Activated CD8-positive, alpha-beta memory T cell treated with anti-CD3 and anti-CD28 coated beads, Interleukin-2, amount 50 U/mL, for 24 hours (primary cell): Measurements from ENCODE around the gene PRLH.

Experiments used
- DNase-seq: peaks from one replicate; pipeline ENCODE4 v3.0.0-alpha.2; 2020; ENCODE audit errors: extremely low read depth

The PRLH gene

GRCh38 chr2:237539681-237540080 lies 26.7 kb upstream of the PRLH start:
- no peak for DNase-seq

GRCh38 chr2:237540223-237540775 lies 26.1 kb upstream of the PRLH start:
- no peak for DNase-seq

GRCh38 chr2:237540823-237541222 lies 25.6 kb upstream of the PRLH start:
- no peak for DNase-seq

- DNase-seq = no peak
These were observed 25.1 kb upstream of the PRLH start for GRCh38 chr2:237541243-237541642.

DNA sequence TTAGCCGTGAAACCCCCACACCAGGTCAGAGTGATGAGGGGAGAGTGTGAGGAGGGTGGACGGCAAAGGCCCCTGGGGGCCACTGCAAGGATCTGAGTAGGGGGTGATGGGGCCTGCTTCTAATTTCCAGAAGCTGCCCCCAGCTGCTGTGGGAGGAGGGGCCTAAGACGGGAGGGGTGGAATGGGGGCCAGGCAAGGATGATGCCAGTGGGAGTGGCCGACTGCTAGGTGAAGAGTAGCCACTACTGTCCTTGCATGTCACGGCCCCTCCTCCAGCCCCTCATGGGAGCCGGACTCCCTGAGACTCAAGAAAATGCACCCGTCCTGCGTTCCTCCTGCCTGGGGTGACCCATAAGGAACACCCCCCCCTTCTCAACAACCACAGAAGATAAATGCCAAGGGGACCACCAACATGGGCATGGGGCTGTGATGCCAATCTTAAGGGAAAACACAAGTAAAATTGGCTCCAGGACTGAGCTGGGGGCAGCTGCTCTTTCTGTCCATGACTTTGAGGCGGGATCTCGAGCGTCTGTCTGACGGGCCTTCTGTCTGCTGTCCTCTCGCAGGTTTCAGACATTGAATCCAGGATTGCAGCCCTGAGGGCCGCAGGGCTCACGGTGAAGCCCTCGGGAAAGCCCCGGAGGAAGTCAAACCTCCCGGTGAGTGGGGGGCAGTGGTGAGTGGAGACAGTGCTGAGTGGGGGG lies 24.2 kb upstream of the PRLH start:
- no peak for DNase-seq

- no peak for DNase-seq
These were observed 20.1 kb upstream of the PRLH start for GRCh38 chr2:237546040-237546875.

- no peak for DNase-seq
These were observed 19.4 kb upstream of the PRLH start for GRCh38 chr2:237546876-237547395.

- no peak for DNase-seq
These were observed 18.4 kb upstream of the PRLH start for GRCh38 chr2:237547841-237548416.

DNA sequence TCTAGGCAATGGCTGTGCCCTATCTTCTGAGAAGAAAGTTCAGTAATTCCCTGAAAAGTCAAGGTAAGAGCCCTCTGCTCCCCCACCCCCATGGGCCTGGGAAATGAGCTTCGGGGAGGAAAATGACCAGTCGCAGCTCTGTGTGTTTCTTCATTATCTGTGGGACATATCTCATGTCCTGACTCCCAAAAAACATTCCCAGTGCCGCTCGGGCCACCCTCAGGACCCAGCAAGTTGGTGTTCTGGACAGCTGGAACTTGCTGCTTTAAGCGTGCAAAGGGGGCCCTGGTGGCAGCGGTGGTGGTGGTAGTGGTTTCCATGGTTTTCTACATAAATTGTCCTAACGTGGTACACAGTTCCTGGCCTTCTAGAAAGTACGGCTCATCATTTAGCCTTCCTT lies 17.2 kb upstream of the PRLH start:
- DNase-seq = no peak

DNA sequence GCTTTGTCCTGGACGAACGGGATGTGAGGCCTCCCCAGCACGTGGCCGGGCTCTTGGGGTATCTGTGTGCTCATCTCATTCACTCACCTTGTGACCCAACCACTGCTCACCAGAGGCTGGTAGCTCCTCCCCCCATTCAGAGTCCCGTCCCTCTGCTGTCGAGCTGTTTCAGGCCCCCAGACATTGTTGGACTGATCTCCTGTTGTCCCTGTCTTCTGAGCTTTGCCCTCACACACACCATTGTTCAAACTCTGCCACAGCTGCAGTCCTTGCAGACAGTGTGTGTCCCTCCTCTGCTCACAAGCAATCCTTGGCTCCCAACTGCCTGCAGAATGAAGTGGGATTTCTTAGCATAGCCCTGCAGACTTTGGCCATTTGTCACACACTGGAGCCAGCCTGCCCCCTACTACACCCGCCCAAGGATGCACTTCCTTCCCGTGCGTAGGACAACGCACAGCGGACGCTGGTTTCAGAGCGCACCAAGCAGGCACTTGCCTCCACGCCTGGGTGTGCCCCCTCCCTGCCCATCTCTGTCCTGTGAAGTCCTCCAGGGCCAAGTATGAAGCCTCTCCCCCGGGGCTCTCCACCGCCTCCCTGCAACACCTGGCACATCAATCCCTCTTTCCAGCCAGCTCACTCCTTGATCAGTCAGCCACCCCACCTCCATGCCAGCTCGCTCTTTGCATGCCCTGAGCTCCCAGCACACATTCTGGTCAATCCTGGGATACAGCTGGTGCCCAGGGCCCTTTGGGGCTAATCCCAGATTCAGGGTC lies 16.5 kb upstream of the PRLH start:
- no peak for DNase-seq

DNA sequence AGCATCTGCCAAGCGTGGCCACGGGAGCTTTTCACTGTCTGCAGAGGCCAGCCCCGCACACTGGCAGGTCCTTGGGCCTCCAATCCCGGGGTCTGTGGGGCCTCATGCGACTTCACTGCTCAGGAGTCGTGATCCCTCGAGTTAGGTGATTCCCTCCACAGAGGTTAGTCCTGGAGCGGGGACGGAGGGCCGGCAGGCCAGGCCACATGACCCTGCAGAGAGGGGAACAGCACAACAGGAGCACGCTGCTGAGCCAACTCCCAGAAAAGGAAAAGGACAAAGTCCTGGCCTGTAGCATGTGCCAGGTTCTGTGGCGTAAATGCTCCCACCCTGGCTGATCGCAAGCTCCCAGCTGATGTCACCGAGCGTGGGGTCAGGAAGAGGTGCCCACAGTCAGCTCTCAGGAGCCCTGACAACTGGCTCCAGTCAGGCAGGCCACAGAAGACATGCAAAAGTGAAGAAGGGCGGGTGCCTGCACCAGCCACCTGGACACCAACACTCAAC lies 15.3 kb upstream of the PRLH start:
- DNase-seq = no peak

DNA sequence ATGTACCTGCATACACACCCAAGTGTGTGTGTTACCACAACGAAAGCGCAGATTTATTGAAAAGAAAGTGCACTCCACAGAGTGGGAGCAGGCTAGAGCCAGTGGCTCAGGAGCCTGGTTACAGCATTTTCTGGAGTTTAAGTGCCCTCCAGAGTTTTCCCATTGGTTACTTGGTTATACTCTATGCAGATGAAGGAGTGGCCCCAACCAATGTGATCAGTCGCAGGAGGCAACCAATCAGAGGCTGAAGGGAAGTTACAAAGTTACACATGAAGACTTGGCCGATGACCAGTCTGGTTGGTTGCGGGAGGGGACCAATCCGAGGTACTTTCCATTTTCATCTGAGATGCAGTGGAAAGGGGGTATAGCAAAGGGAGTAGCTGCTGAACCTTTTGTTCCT lies 13.5 kb upstream of the PRLH start:
- no peak for DNase-seq

- DNase-seq = no peak
These were observed 12.4 kb upstream of the PRLH start for GRCh38 chr2:237553948-237554347.

GRCh38 chr2:237555560-237555959 lies 10.8 kb upstream of the PRLH start:
- DNase-seq = no peak

DNA sequence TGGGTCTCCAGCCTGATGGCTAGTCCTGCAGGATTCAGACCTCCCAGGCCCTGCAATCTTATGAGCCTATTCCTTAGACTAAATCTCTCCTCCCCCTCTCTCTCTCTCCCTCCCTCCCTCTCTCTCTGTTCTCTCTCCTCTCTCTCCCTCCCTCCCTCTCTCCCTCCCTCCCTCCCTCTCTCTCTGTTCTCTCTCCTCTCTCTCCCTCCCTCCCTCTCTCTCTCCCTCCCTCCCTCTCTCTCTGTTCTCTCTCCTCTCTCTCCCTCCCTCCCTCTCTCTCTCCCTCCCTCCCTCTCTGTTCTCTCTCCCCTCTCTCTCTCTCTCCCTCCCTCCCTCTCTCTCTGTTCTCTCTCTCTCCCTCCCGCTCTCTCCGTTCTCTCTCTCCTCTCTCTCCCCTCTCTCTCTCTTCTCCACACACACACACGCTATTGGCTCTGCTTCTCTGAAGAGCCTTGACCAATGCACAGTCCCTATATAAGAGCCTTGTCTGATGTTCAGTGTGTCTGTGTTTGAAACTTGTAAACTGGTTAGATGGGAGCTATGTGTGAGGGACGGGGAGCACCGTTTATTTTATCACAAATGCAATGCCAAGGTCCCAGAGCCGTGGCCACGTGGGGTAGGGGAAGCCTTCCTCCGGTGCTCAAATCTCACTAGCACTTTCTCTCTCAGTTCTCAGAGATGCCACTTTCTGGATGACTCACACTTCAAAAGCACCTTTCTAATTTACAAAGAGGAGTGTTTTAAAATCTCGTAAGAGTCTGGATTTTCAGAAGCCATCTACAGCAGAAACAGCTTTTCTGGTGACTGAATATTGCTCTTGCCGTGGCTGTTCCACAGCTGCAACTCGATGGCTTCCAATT lies 9.4 kb upstream of the PRLH start:
- DNase-seq = no peak

- DNase-seq = no peak
These were observed 8.8 kb upstream of the PRLH start for GRCh38 chr2:237557633-237558015.

- no peak for DNase-seq
These were observed 7.3 kb upstream of the PRLH start for GRCh38 chr2:237558961-237559641.

DNA sequence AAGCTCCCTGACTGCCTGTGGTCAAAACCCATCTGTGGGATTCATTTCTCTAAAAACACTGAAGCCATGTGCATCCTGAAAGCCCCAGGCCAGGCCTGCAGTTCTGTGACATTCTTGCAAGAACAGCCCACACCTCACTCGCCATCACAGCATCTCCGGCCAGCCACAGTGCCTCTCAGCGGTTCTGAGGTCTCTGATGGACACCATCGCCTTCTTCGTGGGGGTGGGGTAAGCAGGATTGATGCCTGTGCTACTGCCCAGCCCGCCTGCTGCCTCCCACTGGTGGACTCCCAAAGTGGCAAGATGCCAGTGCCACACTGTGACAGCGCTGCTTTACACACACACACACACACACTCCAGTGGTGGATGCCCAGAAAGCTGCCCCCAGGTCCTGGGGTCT lies 5.2 kb upstream of the PRLH start:
- no peak for DNase-seq

- DNase-seq = no peak
These were observed 2.6 kb upstream of the PRLH start for GRCh38 chr2:237563816-237564215.
